GM23338 (cell line): ENCODE measurements around the gene VSTM2B. TPM values are rescaled to one million over a fixed set of nuclear protein-coding genes. Genes with fewer than 3 reads are reported as not detected.

Experiments
- polyA plus RNA-seq: library from polyadenylated mRNA; unstranded; fragments of >200 nt; fragmentation: Nextera tagmentation; extraction: Ambion mirVana; gene quantifications from 2 replicates; pipeline ENCODE4 v1.2.1, GENCODE V29; 2016
- total RNA-seq: library from RNA; depleted of rRNA; stranded (reverse); fragments of >200 nt; shearing (Covaris generic); gene quantifications from 2 replicates; pipeline ENCODE4 v1.2.3, GENCODE V29; 2014; rRNA removed

Gene VSTM2B
- total and polyA plus RNA-seq, 2 experiments from 2014 or later, result 1.2 to 1.8 TPM

Other genes with a start within 250 kb of the VSTM2B start
- gene POP4, start 80.3 kb downstream of the VSTM2B start, total RNA-seq, result 35.5 and 37.2 TPM in 2 replicates
- 58.3 and 62.0 TPM in 2 replicates for gene POP4, start 80.3 kb downstream of the VSTM2B start, polyA plus RNA-seq
- gene PLEKHF1, start 139.5 kb downstream of the VSTM2B start, total RNA-seq, result 16.0 and 25.1 TPM in 2 replicates
- gene PLEKHF1, start 139.5 kb downstream of the VSTM2B start, polyA plus RNA-seq, result 10.1 and 12.1 TPM in 2 replicates
- 13.0 and 17.2 TPM in 2 replicates for gene C19orf12, start 189.3 kb downstream of the VSTM2B start, total RNA-seq
- 8.4 and 11.4 TPM in 2 replicates for gene C19orf12, start 189.3 kb downstream of the VSTM2B start, polyA plus RNA-seq